ENCODE results near the gene PLA2G4E. TPM values are rescaled to one million over a fixed set of nuclear protein-coding genes. Genes with fewer than 3 reads are reported as not detected.

Gene PLA2G4E
- total RNA-seq, 1 donor from 2014 or later: not detected

GRCh38 chr15:42042602-42043400 is 22.0 kb upstream of the PLA2G4E start:
- DNase-seq: no peak
- Histone ChIP-seq H3K9me3 (replicated peaks) (no peaks in the 10 kb centered on the region), H3K36me3 (no peaks in the 10 kb centered on the region), H3K27ac (replicated peaks) (no peak overlapping the region), H3K4me1 (no peaks in the 10 kb centered on the region), H3K27me3 (ENCODE audit: low read depth) (no peaks in the 10 kb centered on the region), H3K4me3 (no peak overlapping the region)
- intact Hi-C loops (cut with micrococcal nuclease): no loop called here
- no peak for TF ChIP-seq CTCF (IDR thresholded peaks at IDR 0.05; ENCODE audit: borderline replicate concordance)

GRCh38 chr15:42038401-42038800 is 17.6 kb upstream of the PLA2G4E start:
- DNase-seq: no peak
- H3K4me1 ChIP-seq: no peaks in the 10 kb centered on the region
- intact Hi-C loops (cut with micrococcal nuclease): no loop called here
- no peaks in the 10 kb centered on the region for H3K36me3 ChIP-seq
- H3K27ac ChIP-seq (replicated peaks): no peak overlapping the region
- no peaks in the 10 kb centered on the region for H3K9me3 ChIP-seq (replicated peaks)
- H3K4me3 ChIP-seq: no peak overlapping the region
- no peak for TF ChIP-seq CTCF (IDR thresholded peaks at IDR 0.05; ENCODE audit: borderline replicate concordance)
- no peaks in the 10 kb centered on the region for H3K27me3 ChIP-seq (ENCODE audit: low read depth)

- no peak overlapping the region for H3K27ac ChIP-seq (replicated peaks)
- DNase-seq: no peak
- no peak for TF ChIP-seq CTCF (IDR thresholded peaks at IDR 0.05; ENCODE audit: borderline replicate concordance)
- no peaks in the 10 kb centered on the region for H3K9me3 ChIP-seq (replicated peaks)
- H3K27me3 ChIP-seq (ENCODE audit: low read depth): no peaks in the 10 kb centered on the region
- no peak overlapping the region for H3K4me3 ChIP-seq
- peaks cover 4% of the 10 kb centered on the region for H3K4me1 ChIP-seq
- no peaks in the 10 kb centered on the region for H3K36me3 ChIP-seq
- intact Hi-C loops (cut with micrococcal nuclease): no loop called here
Measured at GRCh38 chr15:42037656-42038055, 16.8 kb upstream of the PLA2G4E start.

- DNase-seq: no peak
- TF ChIP-seq CTCF (IDR thresholded peaks at IDR 0.05; ENCODE audit: borderline replicate concordance): no peak
- intact Hi-C loops (cut with micrococcal nuclease): no loop called here
Measured at GRCh38 chr15:42036966-42037365, 16.1 kb upstream of the PLA2G4E start.

GRCh38 chr15:42036112-42036905 is 15.5 kb upstream of the PLA2G4E start:
- H3K27ac ChIP-seq (replicated peaks): no peak overlapping the region
- no peaks in the 10 kb centered on the region for H3K27me3 ChIP-seq (ENCODE audit: low read depth)
- no peak for TF ChIP-seq CTCF (IDR thresholded peaks at IDR 0.05; ENCODE audit: borderline replicate concordance)
- peaks cover 7% of the 10 kb centered on the region for H3K4me1 ChIP-seq
- no peaks in the 10 kb centered on the region for H3K36me3 ChIP-seq
- no peaks in the 10 kb centered on the region for H3K9me3 ChIP-seq (replicated peaks)
- DNase-seq: no peak
- H3K4me3 ChIP-seq: no peak overlapping the region
- intact Hi-C loops (cut with micrococcal nuclease): no loop called here

More at GRCh38 chr15:42036966-42037365, 16.1 kb upstream of the PLA2G4E start:
- H3K4me1 ChIP-seq: peaks cover 7% of the 10 kb centered on the region
- H3K27me3 ChIP-seq (ENCODE audit: low read depth): no peaks in the 10 kb centered on the region
- no peaks in the 10 kb centered on the region for H3K9me3 ChIP-seq (replicated peaks)
- no peak overlapping the region for H3K4me3 ChIP-seq
- no peak overlapping the region for H3K27ac ChIP-seq (replicated peaks)
- no peaks in the 10 kb centered on the region for H3K36me3 ChIP-seq
